ENCODE measurements around the gene NIBAN1.

- TF ChIP-seq CTCF (conservative IDR thresholded peaks at IDR 0.05; ENCODE audit: low read length) = no peak
- no peak for TF ChIP-seq EZH2phosphoT487 (IDR thresholded peaks at IDR 0.05; ENCODE audit: borderline replicate concordance)
Measured at GRCh38 chr1:184952428-184952827, 21.9 kb downstream of the NIBAN1 start.

All from Loucy (cell line).